ENCODE data around the gene NUTM2E. TPM values are rescaled to one million over a fixed set of nuclear protein-coding genes. Genes with fewer than 3 reads are reported as not detected.
"Not testable (repeated sequence)": the region's sequence is repeated elsewhere in the genome, so short reads cannot be mapped to it uniquely, and the experiment has no call there.

NUTM2E gene
- total RNA-seq, 1 donor from 2014 or later: 1.3 TPM

DNA sequence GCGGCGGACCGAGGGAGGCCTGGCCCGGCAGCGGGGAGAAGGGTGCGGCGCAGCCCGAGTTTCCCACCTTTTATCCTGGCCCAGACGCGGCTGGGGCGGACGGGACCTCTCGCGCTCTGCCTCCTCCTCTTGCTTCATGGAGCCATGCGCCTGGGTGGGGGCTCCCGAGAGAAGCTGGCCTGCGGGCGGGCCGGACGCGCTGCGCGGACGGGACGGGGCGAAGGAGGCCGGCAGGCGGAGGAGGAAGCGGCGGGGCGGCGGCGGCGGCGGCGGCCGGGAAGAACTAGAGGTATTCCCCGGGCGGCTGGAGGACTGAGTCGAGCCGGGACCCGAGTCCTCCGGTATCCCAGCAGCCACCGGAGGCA is 426 bp upstream of the NUTM2E start:
- not testable (repeated sequence) for DNase-seq (ENCODE audit: low read depth); H3K27me3 ChIP-seq (ENCODE audit: control insufficient read depth, insufficient read depth, low read length); H3K36me3 ChIP-seq (ENCODE audit: control insufficient read depth, insufficient read depth, low read length)
- H3K4me3 ChIP-seq (ENCODE audit: low read depth, low read length): peak overlapping the region; percentile 42

DNA sequence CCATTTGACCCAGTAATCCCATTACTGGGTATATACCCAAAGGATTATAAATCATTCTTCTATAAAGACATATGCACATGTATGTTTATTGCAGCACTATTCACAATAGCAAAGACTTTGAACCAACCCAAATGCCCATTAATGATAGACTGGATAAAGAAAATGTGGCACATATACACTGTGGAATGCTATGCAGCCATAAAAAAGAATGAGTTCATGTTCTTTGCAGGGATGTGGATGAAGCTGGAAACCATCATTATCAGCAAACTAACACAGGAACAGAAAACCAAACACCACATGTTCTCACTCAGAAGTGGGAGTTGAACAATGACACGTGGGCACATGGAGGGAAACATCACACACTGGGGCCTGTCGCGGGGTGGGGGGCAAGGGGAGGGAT is 7.3 kb downstream of the NUTM2E start:
- DNase-seq (ENCODE audit: low read depth); H3K36me3 ChIP-seq (ENCODE audit: control insufficient read depth, insufficient read depth, low read length); H3K4me3 ChIP-seq (ENCODE audit: low read depth, low read length); H3K27me3 ChIP-seq (ENCODE audit: control insufficient read depth, insufficient read depth, low read length): not testable (repeated sequence)

DNA sequence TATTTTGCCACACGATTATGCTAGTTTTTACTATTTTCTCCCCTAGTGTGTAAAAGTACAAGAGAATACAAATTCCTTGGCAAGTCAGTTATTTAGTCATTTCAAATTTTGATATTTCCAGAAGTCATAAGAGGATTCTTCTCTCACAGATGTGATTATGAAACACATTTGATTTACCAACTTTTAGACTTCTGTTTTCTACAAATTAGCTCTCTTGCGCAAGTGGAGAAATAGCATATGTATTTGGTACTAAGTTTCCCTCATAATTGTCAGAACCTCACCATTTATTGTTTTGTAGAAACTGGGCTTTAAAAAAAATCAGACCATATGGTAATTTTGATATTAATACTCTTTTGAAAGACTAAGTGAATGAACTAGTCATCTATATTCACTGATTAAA is 9.4 kb downstream of the NUTM2E start:
- H3K27me3 ChIP-seq (ENCODE audit: control insufficient read depth, insufficient read depth, low read length); DNase-seq (ENCODE audit: low read depth); H3K36me3 ChIP-seq (ENCODE audit: control insufficient read depth, insufficient read depth, low read length); H3K4me3 ChIP-seq (ENCODE audit: low read depth, low read length): not testable (repeated sequence)

DNA sequence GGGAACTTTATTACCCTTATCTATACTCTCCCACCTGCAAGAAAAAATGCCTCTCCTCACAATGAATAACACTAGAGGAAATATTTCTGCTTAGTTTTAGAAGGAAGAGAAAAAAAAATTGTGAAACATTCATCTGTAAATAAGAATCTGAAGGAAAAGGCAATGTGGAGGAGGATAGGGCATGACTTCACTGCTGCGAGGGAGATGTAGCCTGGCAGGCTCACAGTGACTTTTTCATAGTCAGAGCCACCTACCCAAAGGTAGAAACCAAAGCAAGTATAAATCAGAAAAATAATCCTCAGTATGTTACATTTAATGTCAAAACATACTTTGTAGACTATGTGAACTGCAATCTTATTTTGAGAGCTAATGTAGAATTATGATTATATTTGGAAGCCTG is 10.4 kb downstream of the NUTM2E start:
- H3K27me3 ChIP-seq (ENCODE audit: control insufficient read depth, insufficient read depth, low read length); DNase-seq (ENCODE audit: low read depth); H3K36me3 ChIP-seq (ENCODE audit: control insufficient read depth, insufficient read depth, low read length); H3K4me3 ChIP-seq (ENCODE audit: low read depth, low read length): not testable (repeated sequence)

DNA sequence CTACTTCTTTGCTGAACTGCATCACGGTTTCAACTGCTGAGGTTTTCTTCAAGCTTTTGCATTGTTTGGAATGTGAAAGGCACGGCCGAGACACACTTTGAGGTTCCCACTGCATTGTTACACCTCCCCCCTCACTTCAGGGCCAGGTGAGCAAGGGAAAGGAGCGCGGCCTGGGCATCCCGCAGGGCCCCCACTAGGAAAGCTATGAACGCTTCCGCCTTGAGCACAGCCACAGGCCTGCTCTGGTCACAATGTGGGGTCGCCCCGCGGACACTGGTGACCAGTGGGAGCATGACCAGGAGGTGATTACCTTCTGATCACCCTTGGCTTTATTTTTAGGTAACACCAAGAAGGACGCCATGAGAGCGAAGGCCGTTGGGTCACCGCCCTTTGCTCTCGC is 11.9 kb downstream of the NUTM2E start:
- not testable (repeated sequence) for DNase-seq (ENCODE audit: low read depth); H3K4me3 ChIP-seq (ENCODE audit: low read depth, low read length); H3K36me3 ChIP-seq (ENCODE audit: control insufficient read depth, insufficient read depth, low read length); H3K27me3 ChIP-seq (ENCODE audit: control insufficient read depth, insufficient read depth, low read length)

DNA sequence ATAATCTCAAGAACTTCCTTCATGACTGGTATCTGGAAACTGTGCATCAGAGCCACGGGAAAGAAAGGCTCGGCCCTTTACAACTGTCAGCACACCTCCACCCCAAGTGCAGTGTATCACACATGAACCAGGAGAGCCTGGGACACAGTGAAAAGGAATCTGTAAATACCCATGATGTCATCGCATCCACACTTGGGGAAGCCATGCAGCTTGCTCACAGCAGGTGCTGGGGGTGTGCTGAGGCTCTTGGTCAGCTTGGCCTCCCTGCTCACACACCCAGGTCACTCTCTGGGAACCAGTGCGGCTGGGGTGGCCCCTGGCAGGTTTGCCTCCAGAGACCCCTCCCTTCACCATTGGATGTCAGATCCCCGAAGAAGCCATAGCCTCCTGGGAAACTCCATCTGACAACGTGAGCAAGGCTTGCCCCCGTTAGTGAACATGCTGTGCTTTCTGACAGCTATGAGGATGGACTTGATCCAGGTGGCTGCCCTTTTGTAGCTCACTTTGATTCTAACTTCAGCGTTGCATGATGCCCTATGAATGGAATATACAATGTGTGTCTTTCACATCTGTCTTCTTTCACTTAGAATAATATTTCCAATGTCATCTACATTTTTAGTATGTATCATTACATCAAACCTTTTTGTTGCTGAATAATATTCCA is 26.8 kb downstream of the NUTM2E start:
- not testable (repeated sequence) for H3K4me3 ChIP-seq (ENCODE audit: low read depth, low read length); DNase-seq (ENCODE audit: low read depth); H3K36me3 ChIP-seq (ENCODE audit: control insufficient read depth, insufficient read depth, low read length); H3K27me3 ChIP-seq (ENCODE audit: control insufficient read depth, insufficient read depth, low read length)

DNA sequence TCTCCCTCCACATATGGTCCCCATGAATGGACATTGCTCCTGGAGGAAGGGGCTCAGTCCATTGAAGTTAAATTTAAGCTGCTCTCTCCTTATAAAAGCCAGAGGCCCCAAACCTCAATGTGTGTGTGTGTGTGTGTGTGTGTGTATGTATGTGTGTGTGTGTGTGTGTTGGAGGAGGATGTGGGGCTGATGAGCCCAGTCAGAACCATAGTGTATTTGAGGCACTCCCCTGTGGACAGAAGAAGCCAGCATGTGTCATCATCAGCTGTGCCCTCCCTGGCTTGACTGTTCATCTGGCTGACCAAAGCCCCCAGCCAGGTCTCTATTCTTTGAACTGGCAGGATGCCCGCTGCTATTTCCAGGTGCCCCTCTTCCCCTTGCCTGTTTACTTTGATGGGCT is 35.7 kb downstream of the NUTM2E start:
- not testable (repeated sequence) for H3K4me3 ChIP-seq (ENCODE audit: low read depth, low read length); H3K36me3 ChIP-seq (ENCODE audit: control insufficient read depth, insufficient read depth, low read length); H3K27me3 ChIP-seq (ENCODE audit: control insufficient read depth, insufficient read depth, low read length); DNase-seq (ENCODE audit: low read depth)

DNA sequence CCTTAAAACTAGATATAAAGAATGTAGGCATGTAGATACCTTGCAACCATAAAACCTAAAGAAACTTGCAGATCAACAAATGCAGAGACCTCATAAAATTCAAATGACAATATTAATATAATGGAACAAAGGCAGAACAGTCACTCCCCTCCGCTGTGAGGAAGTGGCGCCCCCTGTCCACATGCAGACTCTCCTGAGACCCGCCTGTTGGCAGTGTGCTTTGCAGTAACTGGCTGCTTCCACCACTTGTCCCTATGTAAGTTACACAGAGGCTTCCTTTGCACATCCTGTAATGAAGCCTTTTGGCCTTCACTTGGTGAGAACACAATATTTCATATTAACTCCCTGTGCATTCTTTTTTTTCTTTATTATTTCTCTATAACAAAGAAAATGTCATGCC is 36.3 kb downstream of the NUTM2E start:
- not testable (repeated sequence) for DNase-seq (ENCODE audit: low read depth); H3K36me3 ChIP-seq (ENCODE audit: control insufficient read depth, insufficient read depth, low read length); H3K4me3 ChIP-seq (ENCODE audit: low read depth, low read length); H3K27me3 ChIP-seq (ENCODE audit: control insufficient read depth, insufficient read depth, low read length)

DNA sequence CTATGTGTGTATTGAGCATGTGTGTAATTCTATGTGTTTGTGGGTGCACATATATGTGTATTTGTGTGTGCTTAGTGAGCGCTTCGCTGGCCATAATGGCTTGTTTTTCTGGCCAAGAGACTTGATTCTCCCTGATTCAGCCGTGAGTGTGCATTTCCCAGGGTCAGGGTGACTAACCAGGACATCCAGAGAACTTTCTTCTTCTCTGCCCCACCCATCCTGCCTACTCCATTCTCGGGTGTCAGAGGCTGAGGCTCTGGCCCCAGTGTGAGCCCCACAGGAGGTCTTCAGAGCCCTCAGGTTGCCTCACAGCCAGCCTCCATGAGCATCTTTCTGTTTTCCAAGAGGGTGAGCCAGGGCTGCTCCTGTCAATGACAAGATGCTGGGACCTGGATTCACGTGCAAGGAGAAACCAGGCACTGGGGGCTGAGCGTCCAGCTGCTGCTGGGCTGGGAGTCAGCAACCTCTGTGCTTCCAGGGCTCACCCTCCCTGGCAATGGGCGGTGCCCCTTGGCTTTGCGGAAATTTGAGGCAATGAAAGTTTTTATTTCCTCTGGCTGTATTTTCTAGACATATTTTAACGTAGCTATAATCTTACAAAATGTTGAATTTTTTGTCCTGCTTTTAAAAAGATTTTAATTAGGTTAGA is 40.5 kb downstream of the NUTM2E start:
- not testable (repeated sequence) for H3K36me3 ChIP-seq (ENCODE audit: control insufficient read depth, insufficient read depth, low read length); DNase-seq (ENCODE audit: low read depth)

DNA sequence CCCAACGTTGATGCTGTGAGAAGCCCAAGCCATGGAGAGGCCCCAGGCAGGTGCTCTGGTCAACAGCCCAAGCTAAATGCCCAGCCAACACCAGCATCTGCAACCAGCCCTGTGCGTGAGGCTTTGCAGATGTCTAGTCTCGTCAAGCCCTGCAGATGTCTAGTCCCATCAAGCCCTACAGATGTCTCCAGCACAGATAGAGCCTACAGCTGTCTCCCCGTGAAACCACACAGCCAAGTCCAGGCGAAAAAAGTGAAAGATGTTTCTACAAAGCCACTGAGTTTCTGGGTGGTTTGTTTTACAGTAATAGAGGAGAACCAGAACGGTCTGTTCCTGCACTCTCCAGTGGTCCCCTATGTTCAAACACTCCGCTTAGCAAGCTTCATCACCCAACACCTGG is 41.5 kb downstream of the NUTM2E start:
- H3K4me3 ChIP-seq (ENCODE audit: low read depth, low read length); H3K27me3 ChIP-seq (ENCODE audit: control insufficient read depth, insufficient read depth, low read length); DNase-seq (ENCODE audit: low read depth); H3K36me3 ChIP-seq (ENCODE audit: control insufficient read depth, insufficient read depth, low read length): not testable (repeated sequence)

More for the DNA sequence above, 40.5 kb downstream of the NUTM2E start:
- not testable (repeated sequence) for H3K4me3 ChIP-seq (ENCODE audit: low read depth, low read length); H3K27me3 ChIP-seq (ENCODE audit: control insufficient read depth, insufficient read depth, low read length)

DNA sequence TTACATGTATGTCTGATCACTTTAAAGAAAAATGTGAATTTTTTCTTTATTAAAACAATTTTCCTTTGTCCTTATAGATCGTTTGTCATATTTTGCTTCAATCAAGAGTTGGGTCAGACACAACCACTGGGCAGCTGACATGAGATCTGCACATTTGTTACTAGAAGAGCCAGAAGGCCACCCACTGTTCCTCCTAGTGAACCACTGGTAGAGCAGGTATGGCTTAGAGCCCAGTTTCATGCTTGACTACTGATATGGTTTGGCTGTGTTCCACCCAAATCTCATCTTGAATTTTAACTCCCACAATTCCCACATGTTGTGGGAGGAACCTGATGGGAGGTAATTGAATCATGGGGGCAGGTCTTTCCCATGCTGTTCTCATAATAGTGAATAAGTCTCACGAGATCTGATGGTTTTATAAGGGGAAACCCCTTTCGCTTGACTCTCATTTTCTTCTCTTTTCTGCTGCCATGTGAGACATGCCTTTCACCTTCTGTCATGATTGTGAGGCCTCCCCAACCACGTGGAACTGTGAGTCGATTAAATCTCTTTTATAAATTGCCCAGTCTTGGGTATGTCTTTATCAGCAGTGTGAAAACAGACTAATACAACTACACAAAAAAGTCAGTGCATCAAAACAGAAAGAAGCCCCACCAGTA is 43.0 kb downstream of the NUTM2E start:
- DNase-seq (ENCODE audit: low read depth): peak; percentile 48
- not testable (repeated sequence) for H3K4me3 ChIP-seq (ENCODE audit: low read depth, low read length); H3K27me3 ChIP-seq (ENCODE audit: control insufficient read depth, insufficient read depth, low read length); H3K36me3 ChIP-seq (ENCODE audit: control insufficient read depth, insufficient read depth, low read length)

DNA sequence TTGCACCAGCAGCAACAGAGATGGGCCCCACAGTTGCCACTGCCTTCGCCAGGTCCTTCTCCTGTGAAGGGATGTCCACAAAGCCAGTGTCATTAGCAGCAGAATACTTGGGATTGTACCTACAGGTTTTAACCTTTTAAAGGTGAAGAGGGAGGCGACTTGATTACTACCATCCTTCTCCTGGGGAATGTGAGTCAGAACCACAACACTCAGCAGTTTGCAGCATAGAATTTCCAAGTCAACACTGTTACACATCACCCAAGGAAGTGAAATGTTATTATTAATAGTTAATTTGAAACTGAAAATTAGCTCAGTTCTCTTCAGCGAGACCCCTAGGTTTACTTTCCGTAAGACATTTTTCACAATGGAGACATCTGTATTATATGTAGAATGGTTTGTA is 45.2 kb downstream of the NUTM2E start:
- H3K27me3 ChIP-seq (ENCODE audit: control insufficient read depth, insufficient read depth, low read length); H3K36me3 ChIP-seq (ENCODE audit: control insufficient read depth, insufficient read depth, low read length); H3K4me3 ChIP-seq (ENCODE audit: low read depth, low read length); DNase-seq (ENCODE audit: low read depth): not testable (repeated sequence)

Other genes with a start within 250 kb of the NUTM2E start
- not detected in 2 replicates for gene SFTPA1, start 215.8 kb upstream of the NUTM2E start, total RNA-seq
- gene NUTM2B, start 123.5 kb upstream of the NUTM2E start, total RNA-seq: 2.0 TPM in 1 of 2 replicates, not detected in the other
- not detected in 2 replicates for gene SFTPD, start 122.4 kb downstream of the NUTM2E start, total RNA-seq